Panc1 (cell line): ENCODE measurements around the gene GUCY1B1. TPM values are rescaled to one million over a fixed set of nuclear protein-coding genes. Genes with fewer than 3 reads are reported as not detected.

Experiments used
- ATAC-seq: fragments of 200-7000 bp; cut with Tn5 transposase; 2 replicates; pipeline ENCODE4 v1.9.1; 2020; ENCODE audit warnings: mild to moderate bottlenecking, moderate library complexity
- BruUV-seq: library from RNA; stranded (reverse); fragments of 400-500 nt; replicated peaks from 2 replicates; lab custom pipeline; 2021; lab: Mats Ljungman, UMichigan
- CTCF ChIA-PET: fragments of 300-600 bp; sonication (Branson Sonifier 250); formaldehyde crosslinking; loops from one replicate; lab custom pipeline; 2022; ENCODE audit warnings: antibody characterized with exemption; lab: Charles Lee
- POLR2A ChIA-PET: fragments of 300-600 bp; sonication (Branson Sonifier 250); formaldehyde crosslinking; loops from one replicate; lab custom pipeline; 2022; ENCODE audit warnings: antibody characterized with exemption; lab: Charles Lee
- DNase-seq: peaks from one replicate; pipeline ENCODE4 v3.0.0-alpha.2; 2010; ENCODE audit warnings: low read depth, low spot score
- H3K27ac ChIP-seq: 2 replicates; pipeline ENCODE4 v1.5.1; 2011; ENCODE audit warnings: mild to moderate bottlenecking, low read length, inconsistent platforms
- H3K27me3 ChIP-seq: fragments of 200-500 bp; sonication (Bioruptor generic); 2 replicates; pipeline ENCODE4 v1.6.0; 2014; ENCODE audit warnings: low read length, inconsistent platforms; ENCODE audit not compliant: control insufficient read depth, insufficient read depth
- H3K36me3 ChIP-seq: fragments of 200-500 bp; sonication (Bioruptor generic); 2 replicates; pipeline ENCODE4 v1.5.1; 2014; ENCODE audit warnings: inconsistent platforms, mild to moderate bottlenecking, low read length, moderate library complexity; ENCODE audit not compliant: control insufficient read depth, insufficient read depth
- H3K4me1 ChIP-seq: 2 replicates; pipeline ENCODE4 v1.5.1; 2011; ENCODE audit warnings: inconsistent platforms, mild to moderate bottlenecking, low read length, moderate library complexity; ENCODE audit not compliant: control insufficient read depth, insufficient read depth
- H3K4me3 ChIP-seq, 2 experiments: 2 replicates each; pipeline ENCODE4 v1.5.1; 2011 to 2012; ENCODE audit warnings: low read depth in 2 of 2, low read length in 2 of 2, mild to moderate bottlenecking in 2 of 2, inconsistent platforms in 1 of 2, moderate library complexity in 1 of 2
- H3K9me3 ChIP-seq: fragments of 200-500 bp; sonication (Bioruptor generic); 2 replicates; pipeline ENCODE4 v1.5.1; 2014; ENCODE audit warnings: low read depth, mild to moderate bottlenecking, inconsistent platforms, low read length, moderate library complexity; ENCODE audit not compliant: control insufficient read depth, insufficient read depth
- CTCF ChIP-seq: fragments of 450-650 bp; IDR thresholded peaks from 2 replicates; pipeline ENCODE4 v1.5.1; 2017; ENCODE audit warnings: mild to moderate bottlenecking
- POLR2AphosphoS5 ChIP-seq: IDR thresholded peaks from 2 replicates; pipeline ENCODE4 v1.6.1; 2012; ENCODE audit warnings: mild to moderate bottlenecking, low read depth, low read length, moderate library complexity
- REST ChIP-seq, 2 experiments: IDR thresholded peaks; 2 replicates each; pipeline ENCODE4 v1.6.1; 2011 to 2012; ENCODE audit warnings: low read depth in 2 of 2, control low read depth in 1 of 2, low read length in 1 of 2, mild to moderate bottlenecking in 1 of 2, moderate library complexity in 1 of 2; ENCODE audit not compliant: insufficient read depth in 1 of 2
- SIN3A ChIP-seq: IDR thresholded peaks from 2 replicates; pipeline ENCODE4 v1.6.1; 2012; ENCODE audit warnings: low read depth, mild to moderate bottlenecking, low read length, moderate library complexity, borderline replicate concordance; ENCODE audit not compliant: insufficient read depth
- TCF7L2 ChIP-seq: IDR thresholded peaks from 2 replicates; pipeline ENCODE4 v1.6.1; 2011; ENCODE audit warnings: mild to moderate bottlenecking, low read depth, low read length, inconsistent platforms
- in situ Hi-C: cut with HindIII; loops from 2 replicates; pipeline ENCODE4 v1.10.0; 2016; ENCODE audit warnings: low sequenced_read_pairs, low pct_unique_long_range_greater_than_20kb
- intact Hi-C: fragments of 100-400 bp; cut with micrococcal nuclease; formaldehyde crosslinking; loops from one replicate; pipeline ENCODE4 v1.10.0; 2022; ENCODE audit not compliant: unreplicated experiment
- total RNA-seq: library from RNA; stranded (reverse); gene quantifications from one replicate; pipeline ENCODE4 v1.2.1, GENCODE V29; 2021; ENCODE audit not compliant: unreplicated experiment

The GUCY1B1 gene
- total RNA-seq, 1 experiment from 2014 or later, result 0.36 TPM

- intact Hi-C loops (no loop called here), in situ Hi-C loops (no loop called here)
- ATAC-seq, result no peak
- Histone ChIP-seq H3K27ac (no peak overlapping the region), H3K27me3 (no peaks in the 10 kb centered on the region), H3K4me1 (no peaks in the 10 kb centered on the region), H3K9me3 (no peaks in the 10 kb centered on the region), H3K36me3 (no peaks in the 10 kb centered on the region), H3K4me3 (no peak overlapping the region)
- ChIA-PET POLR2A (no interaction called here), CTCF (no interaction called here)
- no peak for DNase-seq
- TF ChIP-seq CTCF, result no peak
- TF ChIP-seq TCF7L2, result no peak
- no peak for TF ChIP-seq POLR2AphosphoS5
- TF ChIP-seq REST (IDR thresholded peaks at IDR 0.05; ENCODE audit: insufficient read depth in 1 of 2, low read depth in 2 of 2, low read length in 1 of 2), result no peak
- no peak for TF ChIP-seq SIN3A
- BruUV-seq, result no TSS peak
Observed at GRCh38 chr4:155846929-155847328, 88.1 kb downstream of the GUCY1B1 start.

GRCh38 chr4:155849042-155849441 lies 90.2 kb downstream of the GUCY1B1 start:
- intact Hi-C loops, result no loop called here
- ATAC-seq (no peak), DNase-seq (no peak)
- no TSS peak for BruUV-seq
- no peak overlapping the region for H3K4me3 ChIP-seq
- in situ Hi-C loops, result no loop called here
- H3K27ac ChIP-seq, result no peak overlapping the region
- H3K36me3 ChIP-seq, result no peaks in the 10 kb centered on the region
- ChIA-PET CTCF (no interaction called here), POLR2A (no interaction called here)
- no peaks in the 10 kb centered on the region for H3K9me3 ChIP-seq
- H3K4me1 ChIP-seq, result no peaks in the 10 kb centered on the region
- H3K27me3 ChIP-seq, result no peaks in the 10 kb centered on the region
- no peak for TF ChIP-seq TCF7L2

- Histone ChIP-seq H3K36me3 (no peaks in the 10 kb centered on the region), H3K9me3 (no peaks in the 10 kb centered on the region), H3K4me1 (no peaks in the 10 kb centered on the region), H3K27ac (no peak overlapping the region), H3K27me3 (no peaks in the 10 kb centered on the region), H3K4me3 (no peak overlapping the region)
- ChIA-PET CTCF (no interaction called here), POLR2A (no interaction called here)
- TF ChIP-seq CTCF (no peak), TCF7L2 (no peak), POLR2AphosphoS5 (no peak), SIN3A (no peak), REST (IDR thresholded peaks at IDR 0.05; ENCODE audit: insufficient read depth in 1 of 2, low read depth in 2 of 2, low read length in 1 of 2) (no peak)
- in situ Hi-C loops (no loop called here), intact Hi-C loops (no loop called here)
- no TSS peak for BruUV-seq
- no peak for ATAC-seq
- DNase-seq, result no peak
Observed at GRCh38 chr4:155853189-155853588, 94.4 kb downstream of the GUCY1B1 start.
